HG03064 (cell line): ENCODE measurements around the gene ENTHD1.
"Not testable (repeated sequence)": the region's sequence is repeated elsewhere in the genome, so short reads cannot be mapped to it uniquely, and the experiment has no call there.

Source experiments
- ATAC-seq: cut with Tn5 transposase; IDR thresholded peaks from one replicate; pipeline ENCODE4 v1.9.1; 2021; ENCODE audit warnings: low read depth; ENCODE audit not compliant: unreplicated experiment

ENTHD1 gene

GRCh38 chr22:39851606-39852315 is 41.8 kb downstream of the ENTHD1 start:
- ATAC-seq = no peak

DNA sequence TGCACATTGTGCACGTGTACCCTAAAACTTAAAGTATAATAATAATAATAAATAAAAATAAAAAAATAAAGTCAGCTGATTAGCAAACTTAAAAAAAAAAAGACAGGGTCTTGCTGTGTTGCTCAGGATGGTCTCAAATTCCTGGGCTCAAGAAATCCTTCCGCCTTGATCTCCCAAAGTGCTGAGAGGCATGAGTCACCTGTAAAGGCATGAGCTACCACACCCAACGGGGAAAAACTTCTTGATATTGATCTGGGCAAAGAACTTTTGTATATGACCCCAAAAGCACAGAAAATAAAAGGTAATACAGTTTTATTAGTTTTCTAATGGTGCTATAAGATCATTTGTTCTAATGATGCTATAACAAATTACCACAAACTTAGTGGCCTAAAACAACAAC is 46.1 kb downstream of the ENTHD1 start:
- ATAC-seq = no peak

- not testable (repeated sequence) for ATAC-seq
Measured at GRCh38 chr22:39846539-39846938, 47.0 kb downstream of the ENTHD1 start.

GRCh38 chr22:39845529-39845928 is 48.0 kb downstream of the ENTHD1 start:
- no peak for ATAC-seq

DNA sequence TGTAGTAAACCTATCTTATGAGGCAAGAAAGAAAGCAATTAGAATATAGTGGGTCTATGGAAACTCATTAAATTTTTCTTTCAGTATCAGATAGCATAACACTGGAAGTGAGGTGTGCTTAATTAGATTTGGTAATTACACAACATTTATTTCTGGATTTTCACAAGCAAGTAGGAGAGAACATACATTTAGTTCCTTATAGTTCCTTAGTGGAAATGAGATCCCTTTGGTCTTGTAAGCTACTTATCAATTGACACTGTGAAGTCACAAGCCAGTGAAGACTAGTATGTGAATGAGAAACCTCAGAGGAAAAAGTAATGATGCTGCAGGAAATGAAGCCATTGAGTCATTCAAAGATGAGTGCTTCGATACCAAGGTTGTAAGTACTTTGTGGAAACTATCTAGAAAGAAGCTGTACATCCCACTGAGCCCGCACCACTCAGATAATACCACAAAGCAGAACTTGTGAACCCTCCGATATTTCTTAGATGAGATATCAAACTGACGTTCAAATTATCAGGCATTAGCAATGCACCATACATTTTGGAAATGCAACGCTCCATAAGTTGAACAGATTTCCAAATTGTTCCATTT is 53.5 kb downstream of the ENTHD1 start:
- no peak for ATAC-seq

DNA sequence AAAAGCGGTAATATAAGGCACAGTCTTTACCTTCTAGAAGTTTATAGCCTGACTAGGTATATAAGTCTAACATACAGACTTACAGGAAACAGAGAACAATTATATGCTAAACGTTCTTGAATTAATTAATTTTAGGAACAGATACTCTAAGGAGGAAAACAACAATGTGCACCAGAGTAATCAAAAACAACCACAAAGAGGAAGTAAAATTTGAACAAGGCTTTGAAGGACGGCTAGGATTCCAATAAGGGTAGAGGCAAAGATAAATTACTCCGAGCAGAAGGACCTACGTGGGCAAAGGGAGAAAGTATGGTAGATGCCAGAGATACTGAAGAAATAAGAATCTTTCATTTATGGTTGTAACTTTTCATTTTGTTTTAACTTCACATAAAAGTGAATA is 54.4 kb downstream of the ENTHD1 start:
- ATAC-seq = no peak

DNA sequence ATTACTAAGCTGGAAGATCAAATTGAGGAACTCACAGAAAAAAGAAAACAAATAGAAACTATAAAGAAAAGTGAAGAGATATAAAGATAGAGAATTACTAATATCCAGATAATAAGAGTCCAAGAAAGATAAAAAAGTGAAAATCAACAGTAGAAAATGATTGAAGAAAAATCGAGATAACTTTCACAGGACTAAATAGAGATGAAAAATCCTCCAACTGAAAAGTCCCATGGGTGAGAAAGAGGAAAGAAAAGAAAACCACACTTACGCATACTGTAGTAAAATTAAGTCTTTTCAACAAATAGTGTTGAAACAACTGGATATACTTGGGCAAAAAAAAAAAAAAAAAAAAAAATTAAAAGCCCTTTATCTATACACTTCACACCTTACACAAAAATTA is 60.0 kb downstream of the ENTHD1 start:
- no peak for ATAC-seq

DNA sequence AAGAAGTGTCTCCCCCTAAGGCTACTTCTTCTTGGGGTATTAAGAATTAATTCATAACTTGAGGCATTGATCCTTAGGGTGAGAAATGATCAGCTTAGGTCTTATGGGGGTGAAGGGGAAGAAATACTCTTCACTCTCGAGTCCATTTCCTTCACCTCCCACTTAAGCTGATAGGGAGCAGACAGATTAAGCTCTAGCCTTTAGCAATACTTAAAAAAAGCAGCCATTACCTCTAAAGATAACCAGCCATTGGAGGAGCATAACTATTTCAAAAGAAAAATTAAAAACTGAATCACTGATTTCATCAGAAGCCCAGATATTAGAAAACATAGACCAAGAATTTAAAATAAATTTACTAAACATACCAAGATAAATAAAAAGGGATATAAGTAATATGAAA is 60.5 kb downstream of the ENTHD1 start:
- ATAC-seq = no peak

DNA sequence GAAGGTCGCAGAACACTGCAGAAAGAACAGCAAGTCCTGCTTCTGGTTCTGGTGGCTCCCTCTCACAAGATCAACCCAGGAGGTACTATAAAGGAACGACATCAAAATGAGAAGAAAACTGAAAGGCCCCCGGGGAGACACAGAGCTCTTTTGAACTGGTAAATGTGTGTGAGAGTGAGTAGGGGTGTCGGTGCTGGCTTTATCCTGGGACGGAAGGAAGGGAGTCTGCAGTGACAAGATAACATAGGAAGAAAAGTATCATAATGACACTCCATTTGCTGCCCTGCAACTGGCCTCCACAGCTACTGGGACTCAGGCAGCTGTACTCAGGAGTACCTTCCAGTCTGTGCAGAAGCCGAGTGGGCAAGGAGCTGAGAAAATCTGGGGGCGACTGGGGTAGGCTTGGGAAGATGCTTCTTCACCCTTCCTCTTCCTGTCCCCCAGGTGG is 60.9 kb downstream of the ENTHD1 start:
- no peak for ATAC-seq

GRCh38 chr22:39825661-39826102 is 67.9 kb downstream of the ENTHD1 start:
- ATAC-seq = peak; percentile 73

DNA sequence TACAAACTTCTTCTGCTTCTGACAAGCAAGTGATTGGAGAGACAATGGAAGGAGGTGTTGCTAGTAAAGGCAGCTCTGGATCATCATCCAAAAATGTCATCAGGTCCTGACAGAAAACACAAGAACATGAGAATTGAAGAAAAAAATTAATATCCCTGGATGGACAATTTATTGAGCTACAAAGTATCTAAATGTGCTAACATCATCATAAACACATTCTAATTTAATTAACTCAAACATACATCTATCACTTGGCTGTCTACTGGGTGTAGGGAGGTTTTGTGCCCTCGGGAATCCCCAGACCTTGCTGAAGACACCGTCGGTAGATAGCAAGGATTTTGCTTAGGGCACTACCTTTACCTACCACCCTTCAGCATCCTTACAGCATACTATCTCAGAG is 72.6 kb downstream of the ENTHD1 start:
- ATAC-seq = no peak

- no peak for ATAC-seq
Measured at GRCh38 chr22:39820256-39820655, 73.3 kb downstream of the ENTHD1 start.

- no peak for ATAC-seq
Measured at GRCh38 chr22:39819429-39819828, 74.1 kb downstream of the ENTHD1 start.

DNA sequence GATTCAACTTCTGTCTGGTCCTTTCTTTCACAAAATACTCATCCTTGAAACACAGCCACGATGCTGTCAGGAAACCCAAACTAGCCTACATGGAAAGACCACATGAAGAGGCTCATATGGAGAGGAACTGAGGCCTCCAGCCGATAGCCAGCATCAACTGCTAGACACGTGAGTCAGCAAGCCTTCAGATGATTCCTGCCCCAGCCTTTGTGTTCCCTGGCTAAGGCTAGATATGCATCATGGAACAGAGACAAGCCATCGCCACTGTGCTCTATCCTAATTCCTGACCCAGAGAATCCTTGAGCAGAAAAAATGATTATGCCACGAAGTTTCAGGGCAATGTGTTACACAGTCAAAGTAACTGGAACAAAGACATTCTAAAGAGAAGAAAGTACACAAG is 75.5 kb downstream of the ENTHD1 start:
- no peak for ATAC-seq

DNA sequence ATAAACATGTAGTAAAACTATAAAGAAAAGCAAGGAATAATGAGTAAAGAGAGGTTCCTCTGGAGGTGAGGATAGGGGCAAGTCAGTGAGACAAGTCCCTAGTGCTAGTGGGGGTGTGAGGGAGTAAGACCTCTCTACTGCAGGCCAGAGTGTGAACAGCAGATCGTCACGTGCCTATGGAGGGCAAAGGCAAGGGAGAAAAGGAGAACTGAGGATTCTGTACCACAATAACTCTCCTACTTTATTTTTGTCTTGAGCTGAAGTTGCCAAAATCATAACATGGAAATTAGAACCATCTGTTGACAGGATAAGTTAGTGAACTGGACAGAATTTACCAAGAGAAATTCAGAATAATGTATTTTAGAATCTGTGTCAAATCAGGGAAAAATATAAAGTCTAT is 77.6 kb downstream of the ENTHD1 start:
- no peak for ATAC-seq

DNA sequence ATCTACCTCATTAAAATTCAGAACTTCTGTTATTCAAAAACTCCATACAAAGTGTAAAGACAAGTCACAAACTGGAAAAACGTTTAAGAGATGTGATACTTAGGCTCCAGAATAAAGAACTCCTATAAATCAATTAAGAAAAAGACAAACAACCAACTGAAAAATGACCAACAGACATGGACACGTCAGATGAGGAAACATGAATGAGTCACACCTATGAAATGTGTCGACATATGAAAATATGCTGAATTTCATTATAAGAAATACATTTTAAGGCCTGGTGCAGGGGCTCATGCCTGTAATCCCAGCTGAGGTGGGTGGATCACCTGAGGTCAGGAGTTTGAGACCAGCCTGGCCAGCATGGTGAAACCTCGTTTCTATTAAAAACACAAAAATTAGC is 78.7 kb downstream of the ENTHD1 start:
- no peak for ATAC-seq

GRCh38 chr22:39809772-39810557 is 83.6 kb downstream of the ENTHD1 start:
- no peak for ATAC-seq

DNA sequence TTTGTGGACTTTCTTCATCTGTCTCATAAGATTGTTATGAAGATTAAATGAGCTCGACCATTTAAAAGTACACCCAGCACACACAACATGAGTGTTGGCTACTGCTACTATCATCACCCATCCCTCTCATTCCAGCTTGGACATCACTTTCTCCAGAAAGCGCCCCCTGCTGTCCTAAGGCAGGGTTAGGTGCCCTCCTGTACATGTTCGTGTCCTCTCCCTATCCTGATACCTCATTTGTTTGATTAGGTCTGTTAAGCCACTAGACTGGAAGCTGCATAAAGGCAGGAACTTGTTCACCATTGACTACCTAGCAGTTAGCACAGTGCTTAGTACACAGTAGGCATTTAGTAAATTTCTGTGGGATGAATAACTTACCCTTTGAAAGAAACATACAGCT is 85.5 kb downstream of the ENTHD1 start:
- ATAC-seq = no peak

DNA sequence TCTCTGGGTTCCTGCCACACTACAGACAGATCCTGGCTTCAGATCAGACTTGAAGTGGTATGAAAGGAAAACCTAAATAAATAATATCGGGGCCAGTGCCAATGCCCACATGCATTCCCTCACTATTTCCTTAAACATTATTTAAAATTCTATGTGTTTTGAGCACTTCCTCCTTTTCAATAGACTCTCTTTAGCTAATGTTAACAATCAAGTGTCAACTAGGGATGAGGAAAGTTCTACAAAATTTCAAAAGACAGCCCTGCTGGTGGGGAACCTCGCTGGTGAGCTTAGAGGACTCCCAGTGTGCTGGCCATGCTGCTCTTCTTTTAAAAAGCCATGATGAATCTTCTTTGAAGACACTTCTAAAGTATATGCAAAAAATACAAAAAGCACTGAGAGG is 87.5 kb downstream of the ENTHD1 start:
- no peak for ATAC-seq

GRCh38 chr22:39805117-39805516 is 88.4 kb downstream of the ENTHD1 start:
- no peak for ATAC-seq

GRCh38 chr22:39802682-39803081 is 90.9 kb downstream of the ENTHD1 start:
- ATAC-seq = no peak
